Right ventricle myocardium superior (tissue), 1 donor: Measurements from ENCODE around the gene HES4. TPM values are rescaled to one million over a fixed set of nuclear protein-coding genes. Genes with fewer than 3 reads are reported as not detected.
"Not testable (repeated sequence)": the region's sequence is repeated elsewhere in the genome, so short reads cannot be mapped to it uniquely, and the experiment has no call there.

Experiments
- ATAC-seq: fragments of 200-7000 bp; cut with Tn5 transposase; one replicate; pipeline ENCODE4 v1.9.1; 2020; ENCODE audit warnings: mild to moderate bottlenecking; ENCODE audit not compliant: poor library complexity
- DNase-seq: peaks from one replicate; pipeline ENCODE4 v3.0.0-alpha.2; 2020
- intact Hi-C: fragments of 100-400 bp; cut with DNase I; formaldehyde crosslinking; loops from one replicate; pipeline ENCODE4 v1.11.2; 2022
- total RNA-seq: library from RNA; stranded (reverse); fragmentation: NEBNext Ultra II Directional; extraction: Animal tissue kit (Norgen Biotek cat#: 25700); gene quantifications from one replicate; pipeline ENCODE4 v1.2.1, GENCODE V29; 2021
- donor health status: DM: no; HTN: yes; CAD: no; lungs with severe emphysema.

Gene HES4
- total RNA-seq, 1 donor from 2014 or later, result 27.4 TPM

DNA sequence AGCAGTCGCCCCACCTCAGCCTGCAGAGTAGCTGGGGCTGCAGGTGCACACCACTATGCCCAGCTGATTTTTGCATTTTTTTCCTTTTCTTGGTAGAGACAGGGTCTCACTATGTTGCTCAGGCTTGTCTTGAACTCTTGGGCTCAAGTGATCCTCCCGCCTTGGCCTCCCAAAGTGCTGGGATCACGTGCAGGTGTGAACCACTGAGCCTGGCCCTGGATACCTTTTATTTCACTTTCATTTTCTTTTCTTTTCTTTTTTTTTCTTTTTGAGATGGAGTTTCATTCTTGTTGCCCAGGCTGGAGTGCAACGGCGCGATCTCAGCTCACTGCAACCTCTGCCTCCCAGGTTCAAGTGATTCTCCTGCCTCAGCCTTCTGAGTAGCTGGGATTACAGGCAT is 8.6 kb downstream of the HES4 start:
- ATAC-seq, DNase-seq, intact Hi-C loops: not testable (repeated sequence)

DNA sequence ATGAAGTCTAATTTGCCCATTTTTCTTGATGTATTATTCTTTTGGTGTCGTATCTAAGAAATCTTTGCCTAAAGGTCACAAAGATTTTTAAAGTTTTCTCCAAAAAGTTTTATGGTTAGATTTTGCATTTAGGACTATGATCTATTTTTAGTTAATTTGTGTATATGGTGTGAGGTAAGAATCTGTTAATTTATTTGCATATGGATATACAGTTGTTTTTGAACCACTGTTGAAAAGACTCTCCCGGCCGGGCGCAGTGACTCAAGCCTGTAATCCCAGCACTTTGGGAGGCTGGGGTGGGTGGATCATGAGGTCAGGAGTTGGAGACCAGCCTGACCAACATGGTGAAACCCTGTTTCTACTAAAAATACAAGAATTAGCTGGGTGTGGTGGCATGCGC is 11.8 kb downstream of the HES4 start:
- ATAC-seq, intact Hi-C loops: not testable (repeated sequence)
- DNase-seq, result peak; percentile 2

DNA sequence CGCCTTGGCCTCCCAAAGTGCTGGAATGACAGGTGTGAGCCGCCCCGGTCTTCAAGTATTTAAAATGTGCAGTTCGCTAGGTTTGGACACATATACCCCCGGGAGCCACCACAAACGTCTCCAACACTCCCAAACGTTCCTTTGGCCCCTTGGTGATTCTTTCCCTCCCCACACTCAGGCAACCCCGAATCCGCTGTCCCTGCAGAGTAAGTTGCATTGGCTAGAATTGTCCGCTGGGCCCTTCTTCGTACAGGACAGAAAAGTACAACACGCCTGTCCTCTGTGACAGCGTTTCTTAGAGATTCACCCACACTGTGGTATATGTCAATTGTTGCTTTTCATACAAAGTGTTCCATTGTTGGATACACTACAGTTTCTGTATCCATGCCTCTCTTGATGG is 14.8 kb downstream of the HES4 start:
- DNase-seq, result no peak
- no peak for ATAC-seq
- intact Hi-C loops, result loop anchor here (2.0 kb wide), 1 partner anchor 78 kb away; no protein-coding TSS in a partner anchor

DNA sequence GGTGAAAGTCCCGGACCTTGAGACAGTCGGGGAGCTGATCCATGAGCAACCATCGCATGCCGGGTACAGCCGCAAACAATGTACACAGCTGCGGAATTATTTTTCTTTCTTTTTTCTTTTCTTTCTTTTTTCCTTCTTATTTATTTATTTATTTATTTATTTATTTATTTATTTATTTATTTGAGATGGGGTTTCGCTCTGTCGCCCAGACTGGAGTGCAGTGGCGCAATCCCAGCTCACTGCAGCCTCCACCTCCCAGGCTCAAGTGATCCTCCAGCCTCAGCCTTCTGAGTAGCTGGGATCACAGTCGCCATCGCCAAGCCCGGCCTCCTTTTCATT is 15.5 kb downstream of the HES4 start:
- no peak for DNase-seq
- no peak for ATAC-seq
- intact Hi-C loops, result loop anchor here (2.0 kb wide), 1 partner anchor 78 kb away; no protein-coding TSS in a partner anchor

DNA sequence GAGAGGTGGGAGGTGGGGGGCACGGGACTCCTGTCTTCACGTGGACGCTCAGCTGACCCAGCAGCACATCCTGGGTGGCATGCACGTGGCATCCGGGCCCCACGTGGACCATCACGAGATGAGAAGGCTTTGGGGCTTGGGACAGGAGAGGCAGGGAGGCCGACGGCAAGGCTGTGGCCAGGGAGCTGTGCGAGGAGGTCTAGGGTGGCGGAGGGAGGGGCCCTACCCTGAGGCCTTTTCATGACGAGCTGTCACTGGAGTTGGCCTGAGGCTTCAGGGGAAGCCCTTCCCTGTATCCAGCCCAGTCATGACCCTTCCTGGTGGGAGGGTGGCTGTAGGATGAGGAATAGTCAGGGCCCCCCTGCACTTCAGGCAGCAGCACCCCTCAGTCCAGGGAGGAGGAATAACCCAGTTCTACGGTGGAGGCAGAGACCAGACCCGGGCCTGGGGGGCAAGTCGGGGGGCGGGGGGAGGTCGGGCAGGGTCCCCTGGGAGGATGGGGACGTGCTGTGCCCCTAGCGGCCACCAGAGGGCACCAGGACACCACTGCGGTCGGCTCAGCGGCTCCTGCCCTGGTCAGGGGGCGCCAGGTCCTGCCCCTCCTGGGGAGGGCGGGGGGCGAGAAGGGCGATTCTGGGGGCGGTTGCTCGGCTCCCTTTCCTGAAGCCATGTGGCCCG is 16.0 kb downstream of the HES4 start:
- no peak for ATAC-seq
- intact Hi-C loops, result loop anchor here (2.0 kb wide), 1 partner anchor 79 kb away; no protein-coding TSS in a partner anchor
- DNase-seq, result peak; percentile 65

DNA sequence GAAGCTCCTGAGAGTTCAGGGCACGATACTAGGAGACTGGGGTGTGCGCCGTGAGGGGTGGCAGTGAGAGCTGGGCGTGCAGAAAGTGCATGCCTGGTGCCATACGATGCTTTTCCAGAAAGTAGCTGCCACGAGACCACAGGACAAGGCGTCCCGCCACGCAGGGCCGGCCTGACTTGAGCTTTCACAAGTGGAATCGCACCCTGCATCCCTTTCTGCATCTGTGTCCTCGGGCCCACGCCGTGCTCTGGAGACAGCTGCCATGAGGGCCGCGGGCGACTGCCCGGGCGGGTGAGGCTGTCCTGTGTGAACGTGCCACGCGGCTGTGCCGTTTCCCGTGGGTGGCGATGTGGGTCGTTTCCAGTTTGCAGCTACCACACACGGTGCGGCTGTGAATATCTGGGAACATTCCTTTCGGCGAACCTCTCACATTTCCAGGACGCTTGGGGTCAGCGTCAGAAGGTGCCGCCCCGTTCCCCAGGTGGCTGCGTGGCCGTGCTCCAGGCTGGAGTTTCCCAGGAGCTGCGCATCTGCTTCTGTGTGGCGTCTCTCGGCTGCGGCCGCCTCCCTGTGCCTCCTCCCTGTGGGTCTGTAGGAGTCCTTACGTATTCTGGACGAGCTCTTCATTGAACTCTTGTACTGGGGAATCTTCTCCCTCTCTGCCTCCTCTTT is 17.0 kb downstream of the HES4 start:
- ATAC-seq (no peak), DNase-seq (no peak)
- intact Hi-C loops, result no loop called here

DNA sequence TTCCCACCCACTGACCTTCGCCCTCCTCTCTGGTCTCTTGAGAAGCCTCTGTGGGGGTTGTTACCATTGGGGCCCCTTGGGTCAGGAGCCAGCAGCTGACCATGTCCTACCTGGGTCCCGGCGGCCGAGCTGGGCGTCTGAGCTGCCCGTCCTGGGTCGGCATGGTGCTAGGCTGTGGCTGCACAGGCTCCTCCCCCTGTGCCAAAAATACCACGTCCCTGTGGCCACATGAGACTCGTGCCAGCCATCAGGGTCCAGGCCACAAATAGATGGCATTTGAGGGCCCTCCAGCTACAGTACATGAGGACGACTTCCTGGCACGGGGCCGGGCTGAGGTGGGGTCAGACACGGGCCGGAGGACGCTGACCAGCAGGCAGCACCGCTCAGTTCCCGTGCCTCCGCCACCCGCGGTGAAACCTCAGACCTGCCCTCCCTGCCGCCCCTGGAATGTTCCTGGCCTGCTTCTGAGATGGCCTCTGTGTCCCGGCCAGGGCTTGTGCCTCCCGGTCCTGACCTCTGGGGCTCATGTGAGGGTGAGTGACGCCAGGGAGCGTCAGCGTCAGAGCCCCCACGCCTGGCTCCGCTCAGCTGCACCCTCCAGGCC is 17.8 kb downstream of the HES4 start, which contains the start of gene PERM1:
PERM1 (minus strand) TSS at position 139 of the 604 bp plus-strand sequence. CDS start 1,064 bp downstream, outside the sequence.
- peak; percentile 72 for ATAC-seq
- intact Hi-C loops, result no loop called here

DNA sequence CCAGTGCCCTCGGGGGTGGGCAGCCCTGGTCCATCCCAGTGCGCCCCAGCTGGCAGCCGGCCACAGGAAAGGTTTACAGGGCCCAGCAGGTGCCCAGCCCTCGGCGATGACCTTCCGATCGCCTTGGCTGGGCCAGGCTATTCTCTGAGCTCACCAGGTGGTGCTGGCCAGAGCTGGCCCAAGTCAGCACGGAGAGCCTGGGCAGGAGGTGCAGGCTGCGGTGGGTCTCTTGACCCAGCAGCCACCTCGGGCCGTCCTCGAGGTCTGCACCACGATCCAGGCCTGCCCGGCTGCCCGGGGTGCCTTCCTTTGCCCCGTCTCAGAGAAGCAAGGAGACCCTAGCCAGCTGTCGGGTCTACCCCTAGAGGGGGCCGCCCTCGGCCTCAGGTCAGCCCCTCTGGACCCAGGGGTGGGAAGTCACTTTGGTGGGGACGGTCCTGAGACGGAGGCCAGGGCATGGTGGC is 18.4 kb downstream of the HES4 start:
- DNase-seq (no peak), ATAC-seq (peak; percentile 3)
- intact Hi-C loops, result no loop called here

More for the DNA sequence above, 17.8 kb downstream of the HES4 start, which contains the start of gene PERM1:
- peak; percentile 88 for DNase-seq

DNA sequence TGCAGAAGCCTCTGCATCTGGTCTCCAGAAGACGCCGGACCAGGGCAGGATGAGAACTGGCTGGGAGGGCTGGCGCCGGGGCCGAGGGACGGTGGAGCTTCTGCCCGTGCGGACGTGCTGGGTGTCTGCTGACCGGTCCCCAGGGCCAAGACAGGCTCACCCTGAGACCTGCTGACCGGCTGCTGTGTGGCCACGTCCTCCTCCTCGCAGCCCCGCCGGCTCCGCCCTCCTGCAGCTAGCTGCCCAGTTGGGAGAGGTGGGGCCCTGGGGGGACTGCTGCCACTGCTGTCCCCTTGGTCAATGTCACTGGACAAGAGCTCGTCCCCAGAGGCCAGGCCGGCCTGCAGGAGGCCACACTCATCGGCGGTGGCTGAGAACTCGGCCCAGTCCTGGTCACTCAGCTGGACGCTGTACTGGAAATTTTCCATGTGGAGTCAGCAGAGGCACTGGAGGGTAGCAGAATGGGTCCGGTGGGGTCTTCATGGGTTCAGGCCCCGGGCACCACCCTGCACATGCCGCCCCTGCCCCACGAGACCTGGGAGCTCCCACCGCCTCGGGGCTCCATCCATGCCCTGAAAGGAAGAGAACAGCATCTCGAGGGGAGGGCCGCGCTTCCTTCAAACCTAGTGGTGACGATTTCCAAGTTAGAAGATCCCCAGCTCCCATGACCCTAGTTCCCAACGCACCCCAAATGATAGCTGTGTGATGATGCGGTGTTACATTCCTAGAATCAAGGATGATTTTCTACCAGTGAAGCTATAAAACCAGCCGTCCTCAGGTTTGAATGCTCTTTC is 19.1 kb downstream of the HES4 start:
- ATAC-seq, result peak; percentile 64
- intact Hi-C loops, result no loop called here
- DNase-seq, result peak; percentile 89

DNA sequence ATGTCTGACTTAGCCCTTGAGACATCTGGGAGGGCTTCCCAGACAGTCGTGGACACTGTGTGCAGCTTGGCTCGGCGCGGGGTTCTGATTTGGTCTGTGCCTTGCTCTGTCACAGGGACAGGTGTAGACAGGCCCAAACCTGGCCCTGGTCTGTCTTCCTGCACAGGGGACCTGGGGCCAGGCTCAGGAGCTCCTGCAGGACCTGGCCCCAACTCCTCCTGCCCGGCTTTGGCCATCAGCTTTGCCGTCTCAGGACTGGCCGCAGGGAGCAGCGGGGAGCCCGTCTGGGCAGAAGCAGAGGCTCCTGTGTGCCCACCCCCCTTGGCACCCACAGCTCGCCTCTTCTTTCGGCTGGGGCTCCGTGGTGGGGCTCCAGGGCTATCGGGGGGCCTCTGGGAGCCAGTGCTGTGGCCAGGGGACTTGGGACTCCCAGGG is 19.7 kb downstream of the HES4 start:
- ATAC-seq (no peak), DNase-seq (no peak)
- intact Hi-C loops, result no loop called here

DNA sequence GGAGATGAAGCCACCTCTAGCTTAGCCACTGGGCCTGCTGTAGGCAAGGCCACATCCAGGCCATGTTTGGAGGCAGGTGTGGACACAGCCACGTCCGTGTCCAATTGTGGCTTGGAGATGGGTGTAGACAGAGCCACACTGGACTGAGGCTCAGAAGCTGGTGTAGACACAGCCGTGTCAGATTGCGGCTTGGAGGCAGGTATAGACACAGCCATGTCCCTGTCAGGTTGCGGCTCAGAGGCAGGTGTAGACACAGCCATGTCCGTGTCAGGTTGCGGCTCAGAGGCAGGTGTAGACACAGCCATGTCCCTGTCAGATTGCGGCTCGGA is 20.2 kb downstream of the HES4 start:
- ATAC-seq (no peak), DNase-seq (no peak)
- intact Hi-C loops, result no loop called here

DNA sequence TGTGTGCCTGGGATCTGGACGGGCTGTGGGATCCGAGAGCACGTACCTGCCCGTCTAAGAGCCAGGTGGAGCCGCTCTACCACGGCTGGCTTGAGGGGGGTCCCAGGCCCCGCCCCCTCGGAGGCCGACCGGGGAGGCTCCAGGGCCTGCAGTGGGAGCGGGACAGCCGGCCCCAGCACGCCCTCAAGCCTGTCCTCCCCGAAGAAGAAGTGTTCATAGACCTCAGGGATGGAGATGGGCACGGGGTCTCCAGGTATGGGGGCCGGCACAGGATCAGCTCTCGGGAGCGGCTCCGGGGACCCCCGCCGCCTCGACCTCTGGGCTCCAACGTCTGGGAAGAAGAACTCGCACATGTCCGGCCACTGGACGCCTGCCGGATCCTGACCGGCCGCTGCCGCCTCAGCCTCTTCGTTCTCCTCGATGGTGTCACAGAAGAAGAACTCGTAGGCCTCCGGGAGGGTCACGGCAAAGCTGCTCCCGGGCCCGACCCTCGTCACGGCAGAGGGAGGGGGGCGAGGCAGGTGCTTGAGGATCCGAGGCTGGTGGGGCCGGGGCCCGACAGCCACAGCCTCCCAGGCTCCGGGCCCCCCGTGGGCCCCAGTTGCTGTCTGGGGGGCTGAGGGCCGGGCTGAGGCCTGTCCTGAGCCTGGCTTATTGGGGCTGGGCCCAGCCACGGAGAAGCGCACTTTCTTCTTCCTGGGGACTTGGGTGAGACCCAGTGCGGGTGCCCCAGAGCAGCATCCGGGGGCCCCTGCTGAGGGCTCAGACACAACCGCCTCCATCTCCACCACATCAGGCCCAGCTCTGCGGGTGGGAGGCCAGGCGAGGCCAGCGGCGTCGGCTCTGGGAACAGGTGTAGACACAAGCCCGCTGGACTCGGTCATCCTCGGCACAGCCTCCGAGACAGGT is 20.8 kb downstream of the HES4 start:
- intact Hi-C loops, result no loop called here
- no peak for ATAC-seq
- no peak for DNase-seq

DNA sequence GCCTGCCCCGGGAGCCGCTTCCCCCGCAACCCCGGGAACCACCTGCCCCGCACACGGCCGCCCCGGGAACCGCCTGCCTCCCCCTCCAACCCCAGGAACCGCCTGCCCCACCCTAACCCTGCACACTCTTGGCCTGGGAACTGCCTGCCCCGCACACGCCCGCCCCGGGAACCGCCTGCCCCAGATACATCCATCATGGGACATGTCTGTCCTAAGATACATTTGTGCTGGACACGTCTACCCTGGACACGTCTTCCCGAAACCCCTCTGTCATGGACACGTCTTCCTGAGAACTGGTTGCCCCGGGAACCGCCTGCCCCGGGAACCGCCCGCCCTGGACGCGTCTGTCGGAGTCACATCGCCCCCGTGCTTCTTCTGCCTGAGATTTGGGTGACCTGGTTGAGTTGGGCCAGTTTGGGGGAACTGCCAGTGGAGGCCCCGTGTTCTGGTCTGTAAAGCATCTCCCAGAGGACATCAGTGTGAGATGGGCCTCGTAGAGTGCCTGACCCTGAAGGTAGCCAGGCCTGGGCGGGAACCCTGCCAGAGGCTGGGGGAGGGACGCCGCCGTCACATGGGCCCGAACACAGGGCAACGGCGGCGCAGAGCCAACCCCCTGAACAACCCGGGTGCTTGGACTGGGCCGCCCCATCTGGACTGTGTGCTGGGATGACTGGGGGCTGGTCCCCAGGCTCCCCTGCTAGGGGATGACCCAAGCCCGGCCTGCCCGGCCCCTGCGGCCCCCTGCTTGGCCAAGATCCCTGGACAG is 21.6 kb downstream of the HES4 start:
- ATAC-seq (peak; percentile 1), DNase-seq (peak; percentile 74)
- intact Hi-C loops, result no loop called here

DNA sequence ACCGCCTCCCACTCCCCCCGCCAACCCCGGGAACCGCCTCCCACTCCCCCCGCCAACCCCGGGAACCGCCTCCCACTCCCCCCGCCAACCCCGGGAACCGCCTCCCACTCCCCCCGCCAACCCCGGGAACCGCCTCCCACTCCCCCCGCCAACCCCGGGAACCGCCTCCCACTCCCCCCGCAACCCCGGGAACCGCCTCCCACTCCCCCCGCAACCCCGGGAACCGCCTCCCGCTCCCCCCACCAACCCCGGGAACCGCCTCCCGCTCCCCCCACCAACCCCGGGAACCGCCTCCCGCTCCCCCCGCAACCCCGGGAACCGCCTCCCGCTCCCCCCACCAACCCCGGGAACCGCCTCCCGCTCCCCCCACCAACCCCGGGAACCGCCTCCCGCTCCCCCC is 23.1 kb downstream of the HES4 start:
- DNase-seq, result peak; percentile 65
- intact Hi-C loops, ATAC-seq: not testable (repeated sequence)

DNA sequence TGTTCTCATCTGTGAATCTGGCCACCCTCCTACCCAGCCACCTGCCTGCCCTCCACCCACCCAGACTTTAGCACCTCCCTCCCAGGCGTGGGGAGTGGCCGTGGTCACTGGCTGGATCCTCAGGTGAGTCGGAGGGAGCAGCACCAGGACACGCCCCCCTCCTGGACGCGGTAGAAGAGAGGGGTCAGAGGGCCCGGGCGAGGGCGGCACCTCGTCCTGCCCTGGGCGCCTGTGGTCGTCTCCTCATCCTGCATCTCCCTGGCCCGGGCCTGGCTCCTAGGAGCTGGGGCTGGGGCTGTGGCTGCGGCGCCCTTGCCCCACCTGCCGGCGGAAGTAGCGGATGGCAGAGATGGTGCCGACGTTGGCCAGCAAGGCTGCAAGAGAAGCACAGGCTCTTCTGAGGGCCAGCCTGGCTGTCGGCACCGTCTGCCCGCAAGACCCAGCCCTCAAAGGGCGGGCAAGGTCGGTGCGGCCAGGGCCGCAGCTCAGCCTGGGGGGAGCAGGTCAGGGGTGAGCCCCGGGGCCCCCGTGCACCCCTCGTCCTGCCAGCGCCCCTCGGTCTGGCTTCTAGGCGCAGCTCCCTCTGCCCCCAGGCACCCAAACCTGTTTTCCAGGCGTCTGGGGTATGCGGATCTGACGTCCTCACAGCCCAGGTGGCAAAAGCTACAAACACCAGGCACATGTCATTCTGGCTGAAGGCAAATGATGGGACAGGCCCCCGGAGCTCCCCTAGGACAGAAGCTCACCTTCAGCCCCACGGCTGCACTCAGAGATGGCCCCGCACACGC is 23.8 kb downstream of the HES4 start:
- peak; percentile 67 for DNase-seq
- intact Hi-C loops, result no loop called here
- ATAC-seq, result peak; percentile 0

DNA sequence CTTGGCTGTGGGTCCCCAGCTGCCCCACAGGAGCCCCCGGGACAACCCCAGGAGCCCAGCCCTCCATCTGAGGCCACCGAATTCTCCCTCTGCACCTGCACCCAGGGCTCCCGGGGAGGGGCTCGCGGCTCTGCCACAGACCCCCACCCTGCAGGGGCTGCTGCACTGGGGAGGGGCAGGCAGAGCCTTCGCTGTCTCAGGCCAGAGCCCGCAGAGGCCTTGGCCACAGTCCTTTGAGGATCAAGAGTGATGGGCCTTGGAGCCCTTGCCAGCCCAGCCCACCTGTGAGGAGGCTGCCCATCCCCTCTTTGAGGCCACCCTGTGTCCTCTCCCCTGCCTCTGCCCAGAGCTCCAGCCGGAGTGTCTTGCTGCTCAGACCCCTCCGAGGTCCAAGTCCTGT is 24.5 kb downstream of the HES4 start:
- intact Hi-C loops, result no loop called here
- no peak for DNase-seq
- ATAC-seq, result no peak
